Activated T-cell treated with anti-CD3 and anti-CD28 coated beads, Interleukin-2, amount 50 U/mL, for 4 hours (primary cell): Measurements from ENCODE around the gene PCSK5. TPM values are rescaled to one million over a fixed set of nuclear protein-coding genes. Genes with fewer than 3 reads are reported as not detected.
"Not testable (repeated sequence)": the region's sequence is repeated elsewhere in the genome, so short reads cannot be mapped to it uniquely, and the experiment has no call there.

ENCODE experiments used
- ATAC-seq, 2 donors: fragments of 200-7000 bp; cut with Tn5 transposase; one replicate each; pipeline ENCODE4 v1.10.0; 2021
- DNase-seq: peaks from one replicate; pipeline ENCODE4 v3.0.0-alpha.2; 2020
- H3K27me3 Mint-ChIP-seq: one replicate; pipeline ENCODE4 v1.8.0; 2021; ENCODE audit warnings: low read depth, mixed read lengths
- H3K36me3 Mint-ChIP-seq: one replicate; pipeline ENCODE4 v1.8.0; 2022; ENCODE audit warnings: mixed read lengths; ENCODE audit not compliant: insufficient read depth
- H3K4me1 Mint-ChIP-seq: one replicate; pipeline ENCODE4 v1.8.0; 2021; ENCODE audit warnings: low read depth, mixed read lengths
- H3K4me3 Mint-ChIP-seq: one replicate; pipeline ENCODE4 v1.8.0; 2021; ENCODE audit warnings: mild to moderate bottlenecking, moderate library complexity, mixed read lengths
- H3K9me3 Mint-ChIP-seq: one replicate; pipeline ENCODE4 v1.8.0; 2021; ENCODE audit warnings: mixed read lengths
- total RNA-seq, 3 donors: library from RNA; stranded (reverse); gene quantifications; one replicate each; pipeline ENCODE4 v1.2.1, GENCODE V29; 2021

PCSK5 gene
- total RNA-seq, 3 donors from 2014 or later = 1.0 to 1.7 (median 1.6) TPM

DNA sequence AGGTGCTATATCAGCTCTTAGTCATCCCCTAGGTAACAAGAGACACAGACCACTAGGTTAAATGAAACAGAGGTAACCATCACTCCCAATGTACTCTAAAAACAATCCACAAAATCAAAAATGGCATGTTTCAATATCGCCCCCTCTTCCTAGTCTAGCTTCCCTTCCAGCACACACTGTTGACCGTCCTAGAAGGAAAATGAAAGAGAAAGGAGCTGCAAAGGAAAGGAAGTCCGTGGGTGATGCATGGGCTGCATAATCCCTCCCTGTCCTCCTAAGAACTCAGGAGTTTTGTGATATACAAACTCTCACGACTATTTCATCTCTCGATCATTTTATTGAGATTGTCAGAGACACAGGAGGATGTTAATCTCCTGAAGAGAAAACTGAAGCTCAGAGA lies 402.2 kb downstream of the PCSK5 start:
- no peaks in the 10 kb centered on the region for H3K36me3 Mint-ChIP-seq
- H3K4me1 Mint-ChIP-seq = peaks cover 3% of the 10 kb centered on the region
- H3K4me3 Mint-ChIP-seq = no peak overlapping the region
- ATAC-seq = no peak
- no peaks in the 10 kb centered on the region for H3K9me3 Mint-ChIP-seq
- no peaks in the 10 kb centered on the region for H3K27me3 Mint-ChIP-seq
- DNase-seq = no peak

GRCh38 chr9:76294301-76294700 lies 403.8 kb downstream of the PCSK5 start:
- Mint-ChIP-seq H3K36me3 (no peaks in the 10 kb centered on the region), H3K4me1 (peaks cover 3% of the 10 kb centered on the region), H3K4me3 (no peak overlapping the region), H3K27me3 (no peaks in the 10 kb centered on the region), H3K9me3 (no peaks in the 10 kb centered on the region)
- DNase-seq = no peak
- ATAC-seq = no peak

DNA sequence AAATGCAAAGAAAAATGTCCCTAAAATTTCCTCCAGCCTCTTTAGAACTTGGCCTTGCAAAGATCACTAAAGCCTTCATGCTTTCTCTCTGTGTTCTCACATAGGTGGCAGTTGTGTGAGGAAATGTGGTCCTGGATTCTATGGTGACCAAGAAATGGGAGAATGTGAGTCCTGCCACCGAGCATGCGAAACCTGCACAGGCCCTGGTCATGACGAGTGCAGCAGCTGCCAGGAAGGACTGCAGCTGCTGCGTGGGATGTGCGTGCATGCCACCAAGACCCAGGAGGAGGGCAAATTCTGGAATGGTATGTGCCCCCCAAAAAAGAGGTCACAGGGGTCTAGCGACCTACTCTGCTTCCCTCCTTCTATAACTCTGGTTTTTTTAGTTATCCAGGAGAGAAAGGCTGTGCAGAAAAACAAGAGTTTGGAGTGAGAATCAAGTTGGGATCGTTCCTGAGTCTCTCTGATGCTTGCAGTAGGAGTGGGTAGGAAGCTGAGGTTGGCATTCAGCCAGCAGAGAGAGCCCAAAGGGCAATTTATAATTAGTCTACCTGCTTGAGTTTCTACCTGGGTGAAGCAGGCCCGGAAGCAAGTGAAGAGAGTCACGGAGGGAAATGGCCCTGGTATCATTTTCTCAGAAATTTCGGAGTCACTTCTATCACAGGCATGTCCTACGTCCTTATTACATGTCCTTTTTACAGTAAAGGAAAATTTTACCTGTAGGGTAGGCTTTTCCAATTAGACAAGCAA lies 406.3 kb downstream of the PCSK5 start:
- no peak for ATAC-seq
- Mint-ChIP-seq H3K9me3 (no peaks in the 10 kb centered on the region), H3K36me3 (no peaks in the 10 kb centered on the region), H3K4me1 (peaks cover 3% of the 10 kb centered on the region), H3K27me3 (no peaks in the 10 kb centered on the region), H3K4me3 (no peak overlapping the region)
- DNase-seq = no peak

DNA sequence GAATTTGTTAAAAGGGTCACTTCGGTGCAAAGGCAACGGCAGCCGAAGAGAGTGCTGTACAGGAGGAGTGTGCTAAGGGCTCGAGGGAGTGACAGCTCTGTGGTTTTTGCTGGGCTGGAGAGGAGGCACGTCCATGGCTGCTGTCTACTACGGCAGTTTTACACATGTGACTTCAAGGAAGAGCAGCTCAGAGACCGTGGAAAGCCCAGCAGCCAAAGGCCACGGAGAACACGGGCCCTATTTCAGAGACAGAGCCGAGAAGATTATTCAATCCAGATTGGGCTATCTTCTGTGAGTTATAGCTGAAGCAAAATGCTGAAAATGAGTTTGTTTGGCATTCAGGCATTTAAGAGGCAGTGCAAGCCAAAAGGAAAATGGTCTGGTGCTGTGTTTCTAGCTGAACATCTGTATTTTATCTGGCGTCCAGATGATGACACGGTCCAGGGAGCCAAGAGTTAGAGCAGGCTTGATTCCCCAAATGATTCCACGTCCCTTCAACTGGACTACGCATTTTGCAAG lies 407.3 kb downstream of the PCSK5 start:
- Mint-ChIP-seq H3K27me3 (no peaks in the 10 kb centered on the region), H3K4me1 (peaks cover 3% of the 10 kb centered on the region), H3K36me3 (no peaks in the 10 kb centered on the region), H3K9me3 (no peaks in the 10 kb centered on the region), H3K4me3 (no peak overlapping the region)
- DNase-seq (no peak), ATAC-seq (no peak)

DNA sequence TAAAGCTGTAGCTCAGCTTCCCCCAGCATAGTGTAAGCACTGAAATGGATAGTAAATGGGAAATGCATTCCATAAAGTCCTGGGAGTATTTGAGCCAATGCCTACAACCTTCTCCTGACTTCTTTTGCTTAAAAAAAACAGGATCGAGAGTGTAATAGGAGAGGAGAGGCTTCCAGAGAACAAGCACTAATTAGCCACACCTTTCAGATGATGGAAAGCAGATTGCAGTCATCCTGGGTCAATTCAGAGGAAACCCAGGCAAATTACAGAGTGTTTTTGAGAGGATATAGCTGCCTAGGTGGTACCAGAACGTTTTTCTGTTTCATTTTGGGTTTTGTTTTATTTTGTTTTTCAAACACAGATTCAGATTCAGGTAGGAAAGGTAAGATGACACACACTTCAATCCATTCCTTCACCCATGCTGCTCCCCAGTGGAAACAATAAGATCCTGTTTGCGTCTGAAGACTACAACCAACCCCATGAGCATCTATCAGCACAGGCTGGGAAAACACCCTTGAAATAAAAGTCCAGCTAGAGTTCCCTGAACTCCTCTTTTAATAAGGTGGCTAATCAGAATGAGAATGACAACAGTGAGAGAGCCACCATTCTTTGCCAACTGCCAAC lies 408.2 kb downstream of the PCSK5 start:
- no peak for DNase-seq
- Mint-ChIP-seq H3K27me3 (peaks cover 1% of the 10 kb centered on the region), H3K9me3 (no peaks in the 10 kb centered on the region), H3K4me3 (no peak overlapping the region), H3K4me1 (peaks cover 3% of the 10 kb centered on the region), H3K36me3 (no peaks in the 10 kb centered on the region)
- no peak for ATAC-seq

GRCh38 chr9:76302543-76302942 lies 412.1 kb downstream of the PCSK5 start:
- peaks cover 2% of the 10 kb centered on the region for H3K4me1 Mint-ChIP-seq
- H3K4me3 Mint-ChIP-seq = no peak overlapping the region
- ATAC-seq = no peak
- DNase-seq = no peak
- H3K27me3 Mint-ChIP-seq = peaks cover 10% of the 10 kb centered on the region
- no peaks in the 10 kb centered on the region for H3K9me3 Mint-ChIP-seq
- H3K36me3 Mint-ChIP-seq = no peaks in the 10 kb centered on the region

- Mint-ChIP-seq H3K9me3 (no peaks in the 10 kb centered on the region), H3K4me1 (no peaks in the 10 kb centered on the region), H3K4me3 (no peak overlapping the region), H3K36me3 (no peaks in the 10 kb centered on the region), H3K27me3 (peaks cover 13% of the 10 kb centered on the region)
- ATAC-seq (no peak), DNase-seq (no peak)
Observed at GRCh38 chr9:76302947-76303550, 412.6 kb downstream of the PCSK5 start.

- not testable (repeated sequence) for ATAC-seq, H3K4me1 Mint-ChIP-seq, H3K9me3 Mint-ChIP-seq, DNase-seq, H3K36me3 Mint-ChIP-seq, H3K4me3 Mint-ChIP-seq
- H3K27me3 Mint-ChIP-seq = peaks cover 13% of the 10 kb centered on the region
Observed at GRCh38 chr9:76307047-76307446, 416.6 kb downstream of the PCSK5 start.

- H3K9me3 Mint-ChIP-seq = no peaks in the 10 kb centered on the region
- DNase-seq (no peak), ATAC-seq (no peak)
- no peak overlapping the region for H3K4me3 Mint-ChIP-seq
- peaks cover 9% of the 10 kb centered on the region for H3K27me3 Mint-ChIP-seq
- no peaks in the 10 kb centered on the region for H3K36me3 Mint-ChIP-seq
- no peaks in the 10 kb centered on the region for H3K4me1 Mint-ChIP-seq
Observed at GRCh38 chr9:76310577-76310976, 420.1 kb downstream of the PCSK5 start.

GRCh38 chr9:76310991-76311390 lies 420.5 kb downstream of the PCSK5 start:
- H3K9me3 Mint-ChIP-seq = no peaks in the 10 kb centered on the region
- H3K27me3 Mint-ChIP-seq = peaks cover 9% of the 10 kb centered on the region
- no peaks in the 10 kb centered on the region for H3K36me3 Mint-ChIP-seq
- H3K4me1 Mint-ChIP-seq = no peaks in the 10 kb centered on the region
- no peak for DNase-seq
- ATAC-seq = no peak
- H3K4me3 Mint-ChIP-seq = no peak overlapping the region

- DNase-seq (no peak), ATAC-seq (no peak)
- no peak overlapping the region for H3K4me3 Mint-ChIP-seq
- H3K36me3 Mint-ChIP-seq = no peaks in the 10 kb centered on the region
- no peaks in the 10 kb centered on the region for H3K9me3 Mint-ChIP-seq
- H3K4me1 Mint-ChIP-seq = no peaks in the 10 kb centered on the region
- peaks cover 9% of the 10 kb centered on the region for H3K27me3 Mint-ChIP-seq
Observed at GRCh38 chr9:76311537-76311936, 421.1 kb downstream of the PCSK5 start.

- Mint-ChIP-seq H3K27me3 (no peaks in the 10 kb centered on the region), H3K36me3 (no peaks in the 10 kb centered on the region), H3K4me1 (no peaks in the 10 kb centered on the region), H3K4me3 (no peak overlapping the region), H3K9me3 (no peaks in the 10 kb centered on the region)
- DNase-seq (no peak), ATAC-seq (no peak)
Observed at GRCh38 chr9:76313771-76314170, 423.3 kb downstream of the PCSK5 start.

- Mint-ChIP-seq H3K36me3 (no peaks in the 10 kb centered on the region), H3K9me3 (no peaks in the 10 kb centered on the region), H3K4me3 (no peak overlapping the region), H3K27me3 (no peaks in the 10 kb centered on the region), H3K4me1 (no peaks in the 10 kb centered on the region)
- DNase-seq (no peak), ATAC-seq (no peak)
Observed at GRCh38 chr9:76314321-76314720, 423.8 kb downstream of the PCSK5 start.

- no peaks in the 10 kb centered on the region for H3K36me3 Mint-ChIP-seq
- no peaks in the 10 kb centered on the region for H3K9me3 Mint-ChIP-seq
- DNase-seq (no peak), ATAC-seq (no peak)
- H3K27me3 Mint-ChIP-seq = no peaks in the 10 kb centered on the region
- H3K4me1 Mint-ChIP-seq = no peaks in the 10 kb centered on the region
- no peak overlapping the region for H3K4me3 Mint-ChIP-seq
Observed at GRCh38 chr9:76316069-76316468, 425.6 kb downstream of the PCSK5 start.

DNA sequence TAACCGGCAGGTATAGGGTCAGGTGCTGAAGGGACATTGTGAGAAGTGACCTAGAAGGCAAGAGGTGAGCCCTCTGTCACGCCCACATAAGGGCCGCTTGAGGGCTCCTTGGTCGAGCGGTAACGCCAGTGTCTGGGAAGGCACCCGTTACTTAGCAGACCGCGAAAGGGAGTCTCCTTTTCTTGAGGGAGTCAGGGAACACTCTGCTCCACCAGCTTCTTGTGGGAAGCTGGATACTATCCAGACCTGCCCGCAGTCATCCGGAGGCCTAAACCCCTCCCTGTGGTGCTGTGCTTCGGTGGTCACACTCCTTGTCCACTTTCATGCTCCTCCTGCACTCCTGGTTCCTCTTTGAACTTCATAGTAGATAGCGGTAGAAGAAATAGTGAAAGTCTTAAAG lies 429.0 kb downstream of the PCSK5 start:
- H3K27me3 Mint-ChIP-seq, H3K9me3 Mint-ChIP-seq, H3K36me3 Mint-ChIP-seq, H3K4me1 Mint-ChIP-seq, H3K4me3 Mint-ChIP-seq, DNase-seq, ATAC-seq: not testable (repeated sequence)
